Daoy (cell line): ENCODE results near the gene SRSF12. TPM values are rescaled to one million over a fixed set of nuclear protein-coding genes. Genes with fewer than 3 reads are reported as not detected.
A peak's percentile ranks its signal among the peaks of the same experiment; 100 is the strongest.
"Not testable (repeated sequence)": the region's sequence is repeated elsewhere in the genome, so short reads cannot be mapped to it uniquely, and the experiment has no call there.

ENCODE experiments used
- DNase-seq: peaks from one replicate; pipeline ENCODE4 v3.0.0-alpha.2; 2015; ENCODE audit warnings: low read depth
- total RNA-seq: library from RNA; depleted of rRNA; stranded (reverse); fragments of >200 nt; shearing (Covaris generic); gene quantifications from 2 replicates; pipeline ENCODE4 v1.2.3, GENCODE V29; 2014

SRSF12 gene
- total RNA-seq, 1 experiment from 2014 or later: 0.51 TPM

DNA sequence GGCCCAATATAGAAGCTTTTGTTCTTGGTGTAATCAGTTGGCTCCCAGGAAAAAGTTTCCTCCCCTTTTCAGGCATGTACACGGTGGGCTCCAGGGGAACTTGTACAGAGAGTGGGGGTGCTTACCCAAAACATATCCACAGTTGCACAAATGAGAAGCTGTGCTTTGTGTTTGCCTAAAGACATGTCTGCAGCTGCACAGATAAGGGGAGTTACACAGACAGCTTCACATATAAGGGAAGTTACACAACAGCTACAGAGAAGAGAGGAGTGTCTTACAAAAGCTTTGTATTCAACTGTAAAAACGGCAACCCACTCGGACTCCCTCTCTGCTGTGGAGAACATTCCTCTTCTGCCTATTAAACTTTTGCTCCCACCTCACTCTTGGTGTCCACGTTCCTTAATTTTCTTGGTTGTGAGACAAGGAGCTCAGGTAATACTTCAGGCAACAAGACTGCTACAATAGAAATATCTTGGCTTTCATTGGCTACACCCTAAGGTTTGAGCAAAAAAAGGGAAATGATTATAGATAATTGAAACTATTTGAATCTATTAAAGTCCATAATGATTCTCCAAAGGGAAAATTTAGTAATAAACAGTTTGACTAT is 44.8 kb downstream of the SRSF12 start:
- DNase-seq: no peak

DNA sequence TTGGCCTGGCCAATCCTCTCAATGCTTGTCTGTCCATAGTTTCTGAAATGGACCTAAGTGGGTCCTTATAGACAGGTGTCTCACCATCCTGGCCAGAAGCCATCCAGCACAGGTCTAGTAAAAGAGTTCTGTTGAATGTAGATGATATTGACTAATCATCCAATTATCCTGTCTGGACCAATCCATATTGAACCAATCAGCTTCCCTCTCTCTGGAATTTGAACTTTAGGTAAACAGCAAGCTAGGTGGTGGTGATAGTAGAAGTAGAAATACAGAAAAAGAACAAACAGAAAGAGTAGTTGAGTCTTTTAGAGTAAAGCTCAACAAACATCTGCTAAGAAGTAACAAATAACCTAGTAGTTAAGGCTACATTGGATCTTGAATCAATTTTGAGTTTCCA is 46.8 kb downstream of the SRSF12 start:
- DNase-seq: no peak

DNA sequence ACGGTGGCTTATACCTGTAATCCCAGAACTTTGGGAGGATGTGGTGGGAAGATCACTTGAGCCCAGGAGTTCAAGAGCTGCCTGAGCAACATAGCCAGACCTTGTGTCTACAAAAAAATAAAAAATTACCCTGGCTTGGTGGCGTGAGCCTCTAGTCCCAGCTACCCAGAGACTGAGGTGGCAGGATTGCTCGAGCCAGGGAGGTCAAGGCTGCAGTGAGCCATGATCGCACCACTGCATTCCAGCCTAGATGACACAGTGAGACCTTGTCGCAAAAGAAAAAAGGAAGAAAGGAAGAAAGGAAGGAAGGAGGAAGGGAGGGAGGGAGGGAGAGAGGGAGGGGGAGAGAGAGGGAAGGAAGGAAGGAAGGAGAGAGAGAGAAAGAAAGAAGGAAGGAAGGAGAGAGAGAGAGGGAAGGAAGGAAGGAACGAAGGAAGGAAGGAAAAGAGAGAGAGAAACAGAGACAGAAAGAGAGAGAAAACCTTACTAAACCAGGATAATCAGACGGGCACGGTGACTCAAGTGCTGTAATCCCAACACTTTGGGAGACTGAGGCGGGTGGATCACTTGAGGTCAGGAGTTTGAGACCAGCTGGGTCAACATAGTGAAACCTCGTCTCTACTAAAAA is 48.2 kb downstream of the SRSF12 start:
- DNase-seq: no peak

DNA sequence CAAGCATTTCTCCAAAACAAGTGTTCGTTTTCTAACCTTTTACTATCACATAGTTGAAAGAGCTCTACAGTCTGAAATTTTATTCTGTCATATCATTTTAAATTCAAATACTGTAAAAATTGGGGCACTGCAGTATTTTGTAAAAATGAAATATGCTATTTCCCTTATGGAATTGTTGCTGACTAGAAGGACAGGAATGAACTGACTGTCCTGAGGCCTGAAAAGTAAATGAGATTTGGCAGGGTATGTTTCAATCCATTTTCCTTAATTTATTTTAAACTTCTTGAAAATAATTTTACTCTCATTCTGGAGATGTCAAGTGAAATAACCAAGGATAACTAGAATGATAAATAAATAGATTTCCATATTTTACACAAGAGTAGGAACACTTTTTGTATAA is 49.2 kb downstream of the SRSF12 start:
- DNase-seq: no peak

DNA sequence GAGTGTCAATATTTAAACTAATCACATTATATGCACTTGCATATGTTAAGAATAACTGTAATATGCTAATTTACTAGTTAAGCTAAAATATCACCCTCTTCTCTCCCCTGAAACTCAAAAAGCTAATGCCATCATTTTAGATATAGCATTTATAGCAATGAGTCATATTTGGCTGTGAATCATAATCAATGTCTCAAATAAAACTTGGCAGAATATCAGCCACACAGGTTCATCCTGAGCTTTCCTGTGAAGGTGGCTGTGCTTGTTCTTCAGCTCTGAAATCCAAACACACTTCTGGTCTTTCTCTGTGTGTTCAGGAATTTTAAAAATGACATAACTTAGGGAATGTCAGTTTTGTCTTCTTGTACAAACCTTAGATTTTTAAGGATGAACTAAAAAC is 50.1 kb downstream of the SRSF12 start:
- DNase-seq: no peak

DNA sequence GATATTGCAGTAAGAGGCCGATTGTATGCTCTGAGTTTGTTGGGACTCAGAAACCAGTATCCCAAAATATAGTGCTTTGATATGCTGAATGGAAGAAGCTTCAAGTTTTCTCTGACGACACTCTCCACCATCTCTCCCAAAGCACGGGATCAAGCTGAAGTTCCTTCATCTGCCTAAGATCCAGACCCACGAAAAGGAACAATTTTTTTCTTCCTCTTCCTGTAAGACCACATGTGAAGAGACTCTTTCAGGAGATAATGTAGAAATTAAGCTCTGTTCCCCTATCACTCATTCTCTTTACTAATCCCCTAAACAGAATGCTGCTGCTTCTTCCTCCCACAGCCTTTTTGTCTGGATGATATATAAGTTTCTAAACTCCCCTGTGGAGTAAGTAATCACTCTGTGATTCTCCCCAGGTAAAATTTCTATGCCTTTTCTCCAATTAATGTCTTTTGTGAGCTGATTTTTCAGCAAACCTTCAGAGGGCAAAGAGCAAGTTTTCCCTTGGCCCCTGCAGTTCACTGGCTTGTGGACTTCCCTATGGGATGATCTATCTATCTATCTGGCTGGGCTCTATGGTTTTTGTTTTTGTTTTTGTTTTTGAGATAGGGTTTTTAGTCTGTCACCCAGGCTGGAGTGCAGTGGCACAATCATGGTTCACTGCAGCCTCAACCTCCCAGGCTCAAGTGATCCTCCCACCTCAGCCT is 50.8 kb downstream of the SRSF12 start:
- no peak for DNase-seq

DNA sequence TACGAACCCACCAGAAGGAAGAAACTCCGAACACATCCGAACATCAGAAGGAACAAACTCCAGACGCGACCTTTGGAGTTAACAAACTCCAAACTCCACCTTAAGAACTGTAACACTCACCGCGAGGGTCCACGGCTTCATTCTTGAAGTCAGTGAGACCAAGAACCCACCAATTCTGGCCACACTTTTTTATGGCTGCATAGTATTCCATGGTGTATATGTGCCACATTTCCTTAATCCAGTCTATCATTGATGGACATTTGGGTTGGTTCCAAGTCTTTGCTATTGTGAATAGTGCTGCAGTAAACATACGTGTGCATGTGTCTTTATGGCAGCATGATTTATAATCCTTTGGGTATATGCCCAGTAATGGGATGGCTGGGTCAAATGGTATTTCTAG is 51.8 kb downstream of the SRSF12 start:
- DNase-seq: not testable (repeated sequence)

DNA sequence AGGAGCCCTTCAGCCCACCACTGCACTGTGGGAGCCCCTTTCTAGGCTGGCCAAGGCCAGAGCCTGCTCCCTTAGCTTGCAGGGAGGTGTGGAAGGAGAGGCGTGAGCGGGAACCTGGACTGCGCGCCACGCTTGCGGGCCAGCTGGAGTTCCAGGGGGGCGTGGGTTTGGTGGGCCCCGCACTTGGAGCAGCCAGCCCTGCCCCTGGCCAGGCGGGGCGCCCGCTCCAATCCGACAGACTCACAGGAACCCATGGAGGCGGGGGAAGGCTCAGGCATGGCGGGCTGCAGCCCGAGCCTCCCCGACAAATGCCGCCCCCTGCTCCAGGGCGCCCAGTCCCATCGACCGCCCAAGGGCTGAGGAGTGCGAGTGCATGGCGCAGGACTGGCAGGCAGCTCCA is 52.9 kb downstream of the SRSF12 start:
- DNase-seq: not testable (repeated sequence)

DNA sequence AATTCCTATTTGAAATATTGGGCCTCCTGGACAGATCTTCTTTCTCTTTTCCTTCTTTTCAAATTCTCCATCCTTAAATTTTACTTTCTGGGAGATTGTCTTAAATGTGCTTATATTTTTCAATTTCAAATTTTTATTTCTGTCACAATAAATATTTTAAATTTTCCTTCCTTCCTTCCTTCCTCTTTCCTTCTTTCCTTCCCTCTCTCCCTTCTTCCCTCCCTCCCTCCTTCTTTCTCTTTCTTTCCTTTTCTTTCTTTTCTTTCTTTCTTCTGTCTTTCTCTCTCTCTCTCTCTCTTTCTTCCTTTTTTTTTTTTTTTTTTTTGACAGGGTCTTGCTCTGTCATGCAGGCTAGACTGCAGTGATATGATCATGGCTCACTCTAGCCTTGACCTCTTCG is 54.0 kb downstream of the SRSF12 start:
- DNase-seq: no peak

DNA sequence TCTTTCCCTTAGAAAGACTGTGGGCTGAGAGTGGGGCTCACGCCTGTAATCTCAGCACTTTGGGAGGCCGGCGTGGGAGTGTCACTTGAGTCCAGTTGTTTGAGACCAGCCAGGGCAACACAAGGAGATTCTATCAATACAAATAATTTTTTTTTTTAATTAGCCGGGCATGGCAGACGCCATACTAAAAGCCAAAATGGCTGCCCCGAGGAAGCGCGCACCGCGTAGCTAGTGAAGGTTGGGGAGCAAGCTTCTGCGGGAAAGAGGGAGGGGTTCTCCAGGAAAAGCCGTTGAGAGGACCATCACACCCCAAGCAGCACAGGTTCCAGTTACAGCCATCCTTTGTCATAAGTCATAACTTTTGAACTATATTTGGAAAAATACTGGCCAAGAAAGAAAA is 58.6 kb downstream of the SRSF12 start:
- no peak for DNase-seq

DNA sequence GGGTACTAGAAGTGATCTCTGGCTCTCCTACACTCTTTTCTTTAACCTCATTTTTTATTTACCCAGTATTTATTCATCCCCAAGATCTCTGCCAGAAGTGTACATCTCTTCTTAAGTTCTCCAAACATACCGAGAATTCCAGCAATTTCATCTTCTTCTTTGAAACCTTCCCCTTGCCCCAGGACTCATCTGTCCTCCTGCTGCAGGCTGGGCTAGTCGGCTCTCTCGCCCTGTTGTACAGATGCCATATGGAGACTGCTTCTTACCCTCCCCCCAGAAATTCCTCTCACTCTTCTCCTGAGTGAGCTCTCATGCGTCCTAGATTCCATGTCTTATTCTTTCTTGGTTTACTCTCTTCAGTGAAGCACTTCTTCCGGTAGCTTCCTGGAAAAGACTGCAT is 59.2 kb downstream of the SRSF12 start:
- no peak for DNase-seq

DNA sequence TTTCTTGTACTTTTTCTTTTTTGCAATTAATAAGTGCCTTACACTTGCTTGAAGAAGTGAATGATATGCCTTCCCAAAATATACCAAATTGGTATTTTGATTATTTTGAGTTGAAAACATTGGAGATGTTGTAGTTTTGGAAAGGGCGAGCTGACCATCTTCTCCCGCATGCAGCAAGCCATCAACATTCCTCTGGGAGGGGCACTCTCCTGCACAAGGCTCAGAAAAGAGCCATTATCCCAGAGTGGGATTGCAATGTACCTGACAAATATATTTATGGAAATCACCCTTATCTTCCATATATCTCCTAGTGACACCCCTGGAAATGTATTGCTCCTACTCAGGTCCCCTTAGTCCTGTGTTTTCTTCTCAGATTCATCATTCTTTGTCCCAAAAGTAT is 60.1 kb downstream of the SRSF12 start:
- DNase-seq: no peak

DNA sequence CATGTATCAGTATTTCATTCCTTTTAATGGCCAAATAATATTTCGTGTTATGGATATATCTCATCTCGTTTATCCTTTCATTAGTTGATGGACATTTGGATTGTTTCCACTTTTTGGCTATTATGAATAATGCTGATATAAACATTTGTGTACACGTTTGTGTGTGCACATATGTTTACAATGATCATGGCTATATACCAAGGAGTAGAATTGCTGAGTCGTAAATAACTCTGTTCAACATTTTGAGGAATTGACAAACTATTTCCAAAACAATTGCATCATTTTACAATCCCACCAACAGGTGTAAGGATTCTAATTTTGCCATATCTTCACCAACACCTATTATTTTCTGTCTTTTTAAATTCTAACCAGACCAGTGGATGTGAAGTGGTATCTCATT is 63.7 kb downstream of the SRSF12 start:
- DNase-seq: no peak

DNA sequence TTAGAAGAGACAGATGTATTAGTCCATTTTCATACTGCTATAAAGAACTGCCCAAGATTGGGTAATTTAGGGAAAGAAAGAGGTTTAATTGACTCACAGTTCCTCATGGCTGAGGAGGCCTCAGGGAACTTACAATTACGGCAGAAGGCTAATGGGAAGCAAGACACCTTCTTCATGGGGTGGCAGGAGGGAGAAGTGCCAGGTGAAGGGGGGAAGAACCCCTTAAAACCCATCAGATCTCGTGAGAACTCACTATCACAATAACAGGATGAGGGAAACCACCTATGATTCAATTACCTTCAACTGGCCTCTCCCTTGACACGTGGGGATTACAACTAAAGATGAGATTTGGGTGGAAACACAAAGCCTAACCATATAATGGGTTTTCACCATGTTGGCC is 66.2 kb downstream of the SRSF12 start:
- no peak for DNase-seq

DNA sequence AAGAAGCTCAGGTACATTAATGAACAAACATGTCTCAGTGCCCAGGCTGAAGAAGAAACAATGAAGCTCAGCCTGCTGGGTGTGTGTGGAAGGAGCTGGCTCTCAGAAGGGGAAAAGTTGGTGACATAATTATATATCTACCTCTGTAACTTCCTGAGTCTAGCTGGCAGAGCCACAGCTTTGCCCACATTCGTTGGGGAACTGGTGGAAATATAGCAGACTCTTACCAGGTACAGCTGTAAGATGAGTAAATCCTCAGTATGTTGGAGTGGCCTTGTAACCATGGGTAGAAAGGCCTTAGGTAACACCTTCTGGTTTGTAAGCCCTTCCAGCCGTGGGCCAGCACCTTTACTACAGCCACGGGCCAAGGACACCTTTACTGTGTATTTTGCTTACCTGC is 67.2 kb downstream of the SRSF12 start:
- no peak for DNase-seq

DNA sequence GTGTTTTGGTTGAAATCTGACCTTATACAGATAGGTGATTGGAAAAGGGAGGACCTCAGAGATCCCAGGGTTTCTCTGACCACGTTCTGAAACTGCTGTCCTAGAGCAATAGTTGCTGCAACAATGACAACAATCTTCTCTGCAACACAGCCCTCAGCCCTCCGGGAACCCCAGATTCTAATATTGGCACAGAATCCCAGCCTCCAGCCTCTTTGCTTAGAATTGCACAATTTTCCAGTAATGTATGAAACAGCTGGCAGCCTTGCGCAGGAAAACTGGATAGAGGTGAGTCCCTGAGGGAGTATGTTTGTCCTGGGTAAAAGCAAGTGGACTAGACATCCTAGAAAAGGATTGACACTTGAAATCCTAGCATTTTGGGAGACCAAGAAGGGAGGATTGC is 67.7 kb downstream of the SRSF12 start:
- DNase-seq: no peak

DNA sequence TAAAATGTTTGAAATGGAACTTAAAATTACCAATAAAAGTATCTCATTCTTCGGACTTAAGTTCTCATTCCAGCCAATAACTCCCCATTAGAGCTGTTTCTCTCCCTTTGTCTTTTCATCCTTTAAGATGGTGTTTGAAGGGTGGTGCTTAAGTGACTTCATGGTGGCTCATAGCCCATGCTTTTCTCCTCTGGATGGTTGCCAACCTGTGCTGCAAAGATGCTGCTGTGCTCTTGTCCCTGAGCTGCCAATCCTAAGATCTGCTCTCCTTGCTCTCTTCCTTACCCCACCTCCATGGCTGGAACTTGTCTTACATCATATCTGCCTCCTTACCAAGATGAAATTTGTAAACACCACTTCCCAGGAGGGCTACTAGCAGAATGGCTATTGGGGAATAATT is 68.9 kb downstream of the SRSF12 start:
- peak; percentile 22 for DNase-seq

DNA sequence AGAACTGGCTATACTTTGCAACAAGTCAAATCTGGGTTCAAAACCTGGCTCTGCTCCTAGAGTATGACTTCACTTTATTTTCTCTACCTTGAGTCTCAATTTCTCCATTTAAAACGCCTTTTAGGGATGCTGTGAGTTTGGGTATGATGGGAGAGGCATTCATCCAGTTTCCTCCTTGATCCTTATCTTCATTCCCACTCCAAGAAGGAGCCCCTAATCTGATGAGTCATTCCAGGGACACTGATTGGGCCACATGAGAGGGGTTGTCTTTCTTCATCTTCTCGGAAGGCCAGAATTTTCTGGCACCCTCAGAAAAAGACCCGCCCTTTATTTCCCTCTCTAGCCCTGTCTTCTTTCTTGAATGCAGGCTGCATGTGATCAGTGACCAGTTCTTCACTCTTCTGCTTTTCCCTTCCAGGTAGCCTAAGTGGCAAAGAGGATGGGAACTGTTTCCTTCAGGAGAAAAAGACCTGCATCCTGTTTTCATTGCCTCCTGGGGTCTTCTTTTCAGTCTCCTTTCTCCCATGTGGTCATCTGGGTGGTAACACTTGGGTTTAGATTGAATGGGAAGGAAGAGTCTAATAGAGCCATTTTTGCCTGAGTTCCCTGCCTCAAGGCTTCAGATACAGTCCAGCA is 69.5 kb downstream of the SRSF12 start:
- peak; percentile 5 for DNase-seq

DNA sequence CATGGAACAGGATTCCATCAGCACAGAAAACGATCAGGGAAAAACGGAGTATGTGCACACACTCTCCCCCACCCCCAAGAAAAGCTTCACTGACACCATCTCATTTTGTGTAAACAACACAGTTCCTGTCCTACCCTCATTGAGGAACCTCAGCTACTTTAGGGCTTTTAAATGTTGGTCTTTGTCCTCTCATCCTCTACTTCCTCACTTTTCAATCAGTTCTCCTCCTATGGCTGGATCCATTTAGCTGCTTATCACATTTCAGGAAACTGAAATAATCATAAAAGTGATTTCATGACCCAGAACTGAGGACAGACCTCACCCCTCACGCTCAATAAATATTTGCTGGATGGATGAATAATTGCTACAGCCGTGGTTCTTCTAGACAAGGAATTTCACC is 70.4 kb downstream of the SRSF12 start:
- DNase-seq: no peak
